Umbilical cord (tissue), 1 donor: Measurements from ENCODE around the gene B4GALT2. TPM values are rescaled to one million over a fixed set of nuclear protein-coding genes. Genes with fewer than 3 reads are reported as not detected.

Source experiments
- total RNA-seq: library from RNA; depleted of rRNA; stranded (reverse); fragments of >200 nt; gene quantifications from one replicate; pipeline ENCODE4 v1.2.3, GENCODE V29; 2014; ENCODE audit warnings: low replicate concordance; ENCODE audit not compliant: insufficient read depth

Gene B4GALT2
- total RNA-seq, 1 donor from 2014 or later = 74.9 TPM

Other genes with a start within 250 kb of the B4GALT2 start
- 4.8 TPM for gene ARTN, start 45.4 kb upstream of the B4GALT2 start, total RNA-seq
- 26.5 TPM for gene IPO13, start 32.3 kb upstream of the B4GALT2 start, total RNA-seq
- gene DPH2, start 9.2 kb upstream of the B4GALT2 start, total RNA-seq = 5.1 TPM
- 55.6 TPM for gene ATP6V0B, start 4.2 kb upstream of the B4GALT2 start, total RNA-seq
- gene CCDC24, start 12.4 kb downstream of the B4GALT2 start, total RNA-seq = 9.9 TPM
- gene SLC6A9, start 52.3 kb downstream of the B4GALT2 start, total RNA-seq = 0.48 TPM
- gene KLF17, start 139.6 kb downstream of the B4GALT2 start, total RNA-seq = 5.5 TPM
- gene KLF18, start 162.4 kb downstream of the B4GALT2 start, total RNA-seq = 0.24 TPM
- gene DMAP1, start 234.3 kb downstream of the B4GALT2 start, total RNA-seq = 14.7 TPM